Sigmoid colon (tissue), 4 donors: Measurements from ENCODE around the gene PAK6.

Experiments used
- CTCF ChIP-seq, 4 experiments: fragments of 450-650 bp in 3 of 4; fragments of 200-600 bp in 1 of 4; IDR thresholded peaks; one replicate each; pipeline ENCODE4 v1.5.1; 2016 to 2019; ENCODE audit warnings: antibody characterized with exemption in 4 of 4, mild to moderate bottlenecking in 3 of 4, moderate library complexity in 2 of 4
- EP300 ChIP-seq, 4 donors: sonication (generic); formaldehyde crosslinking; IDR thresholded peaks; one replicate each; pipeline ENCODE4 v1.6.1; 2017; ENCODE audit warnings: antibody characterized with exemption in 4 of 4
- POLR2A ChIP-seq, 2 donors: fragments of 450-650 bp; IDR thresholded peaks; one replicate each; pipeline ENCODE4 v1.6.1; 2016; ENCODE audit warnings: antibody characterized with exemption in 2 of 2, mild to moderate bottlenecking in 2 of 2, moderate library complexity in 2 of 2

GRCh38 chr15:40293905-40294895 lies 55.3 kb downstream of the PAK6 start:
- no peak for TF ChIP-seq CTCF (IDR thresholded peaks at IDR 0.05)
- TF ChIP-seq EP300 (IDR thresholded peaks at IDR 0.05) = no peak
- TF ChIP-seq POLR2A (IDR thresholded peaks at IDR 0.05) = no peak
